Lower leg skin (tissue), 3 donors: ENCODE measurements around the gene MEGF8.

Experiments used
- POLR2A ChIP-seq, 2 donors: fragments of 450-650 bp; IDR thresholded peaks; one replicate each; pipeline ENCODE4 v1.6.1; 2016 to 2017; ENCODE audit warnings: antibody characterized with exemption in 2 of 2, mild to moderate bottlenecking in 1 of 2, moderate library complexity in 1 of 2
- TF ChIP-seq, protein P1 (sequence below), 3 donors: fragments of 450-650 bp; IDR thresholded peaks; one replicate each; pipeline ENCODE4 v1.5.1; 2016; ENCODE audit warnings: antibody characterized with exemption in 3 of 3, mild to moderate bottlenecking in 3 of 3, moderate library complexity in 2 of 3

DNA sequence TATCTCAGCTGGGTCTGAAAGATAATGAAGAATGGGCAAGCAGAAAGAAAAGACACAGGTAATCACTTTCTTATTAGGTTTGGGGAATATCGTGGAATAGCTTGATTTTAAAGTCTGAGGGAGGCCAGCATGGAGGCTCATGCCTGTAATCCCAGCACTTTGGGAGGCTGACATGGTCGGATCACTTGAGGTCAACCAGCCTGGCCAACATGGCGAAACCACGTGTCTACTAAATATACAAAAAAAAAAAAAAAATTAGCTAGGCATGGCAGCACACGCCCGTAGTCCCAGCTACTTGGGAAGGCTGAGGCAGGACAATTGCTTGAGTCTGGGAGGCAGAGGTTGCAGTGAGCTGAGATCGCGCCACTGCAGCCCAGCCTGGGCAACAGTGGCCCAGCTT lies 21.6 kb upstream of the MEGF8 start:
- TF ChIP-seq, protein P1, sequence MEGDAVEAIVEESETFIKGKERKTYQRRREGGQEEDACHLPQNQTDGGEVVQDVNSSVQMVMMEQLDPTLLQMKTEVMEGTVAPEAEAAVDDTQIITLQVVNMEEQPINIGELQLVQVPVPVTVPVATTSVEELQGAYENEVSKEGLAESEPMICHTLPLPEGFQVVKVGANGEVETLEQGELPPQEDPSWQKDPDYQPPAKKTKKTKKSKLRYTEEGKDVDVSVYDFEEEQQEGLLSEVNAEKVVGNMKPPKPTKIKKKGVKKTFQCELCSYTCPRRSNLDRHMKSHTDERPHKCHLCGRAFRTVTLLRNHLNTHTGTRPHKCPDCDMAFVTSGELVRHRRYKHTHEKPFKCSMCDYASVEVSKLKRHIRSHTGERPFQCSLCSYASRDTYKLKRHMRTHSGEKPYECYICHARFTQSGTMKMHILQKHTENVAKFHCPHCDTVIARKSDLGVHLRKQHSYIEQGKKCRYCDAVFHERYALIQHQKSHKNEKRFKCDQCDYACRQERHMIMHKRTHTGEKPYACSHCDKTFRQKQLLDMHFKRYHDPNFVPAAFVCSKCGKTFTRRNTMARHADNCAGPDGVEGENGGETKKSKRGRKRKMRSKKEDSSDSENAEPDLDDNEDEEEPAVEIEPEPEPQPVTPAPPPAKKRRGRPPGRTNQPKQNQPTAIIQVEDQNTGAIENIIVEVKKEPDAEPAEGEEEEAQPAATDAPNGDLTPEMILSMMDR (IDR thresholded peaks at IDR 0.05), result no peak
- no peak for TF ChIP-seq POLR2A (IDR thresholded peaks at IDR 0.05)
